HEK293 (cell line): ENCODE results near the gene BCL6.

Experiments
- CTCF ChIA-PET: fragments of 350-600 bp; formaldehyde crosslinking; extraction: SDS; loops from one replicate; lab custom pipeline; 2021; ENCODE audit warnings: antibody characterized with exemption; lab: Yijun Ruan, JAX
- POLR2A ChIA-PET: fragments of 300-600 bp; formaldehyde crosslinking; extraction: SDS; loops from one replicate; lab custom pipeline; 2020; ENCODE audit warnings: antibody characterized with exemption, inconsistent platforms; lab: Yijun Ruan, JAX
- H3K27ac ChIP-seq: fragments of 200-500 bp; sonication (Bioruptor generic); 2 replicates; pipeline ENCODE4 v1.5.1; 2014; ENCODE audit warnings: low read depth, low read length, control low read depth, inconsistent platforms; ENCODE audit errors: extremely low read depth
- H3K36me3 ChIP-seq, 2 experiments: fragments of 200-500 bp in 1 of 2; sonication (Bioruptor generic) in 1 of 2; 1 replicate in 1 of 2; 2 replicates in 1 of 2; pipeline ENCODE4 v1.5.1; 2014 to 2017; ENCODE audit warnings: inconsistent platforms in 2 of 2, low read length in 2 of 2; ENCODE audit not compliant: control insufficient read depth in 2 of 2, insufficient read depth in 1 of 2
- H3K4me1 ChIP-seq: fragments of 200-500 bp; sonication (Bioruptor generic); 2 replicates; pipeline ENCODE4 v1.5.1; 2014; ENCODE audit warnings: mild to moderate bottlenecking, low read length, inconsistent platforms; ENCODE audit not compliant: control insufficient read depth, insufficient read depth
- H3K4me3 ChIP-seq: 2 replicates; pipeline ENCODE4 v1.5.1; 2011; ENCODE audit warnings: low read depth, mild to moderate bottlenecking, control low read depth, low read length, moderate library complexity
- H3K9me3 ChIP-seq: fragments of 200-500 bp; sonication (Bioruptor generic); 2 replicates; pipeline ENCODE4 v1.5.1; 2014; ENCODE audit warnings: low read depth, low read length, inconsistent platforms; ENCODE audit not compliant: control insufficient read depth, insufficient read depth
- RBAK ChIP-seq: fragments of 450-650 bp; formaldehyde crosslinking; IDR thresholded peaks from 2 replicates; pipeline ENCODE4 v1.5.1; 2016; ENCODE audit warnings: missing biosample characterization, missing genetic modification characterization
- REPIN1 ChIP-seq: fragments of 450-650 bp; formaldehyde crosslinking; IDR thresholded peaks from 2 replicates; pipeline ENCODE4 v1.5.1; 2017; ENCODE audit warnings: missing biosample characterization, missing genetic modification characterization, low read depth
- ZNF10 ChIP-seq: fragments of 450-650 bp; formaldehyde crosslinking; IDR thresholded peaks from 2 replicates; pipeline ENCODE4 v1.5.1; 2017; ENCODE audit warnings: missing biosample characterization, missing genetic modification characterization
- ZNF114 ChIP-seq: fragments of 450-650 bp; formaldehyde crosslinking; IDR thresholded peaks from 2 replicates; pipeline ENCODE4 v1.5.0; 2017; ENCODE audit warnings: missing biosample characterization, missing genetic modification characterization
- ZNF146 ChIP-seq: fragments of 450-650 bp; formaldehyde crosslinking; IDR thresholded peaks from 2 replicates; pipeline ENCODE4 v1.5.1; 2016; ENCODE audit warnings: missing biosample characterization, missing genetic modification characterization
- ZNF2 ChIP-seq: fragments of 450-650 bp; formaldehyde crosslinking; IDR thresholded peaks from 2 replicates; pipeline ENCODE4 v1.5.1; 2016; ENCODE audit warnings: missing biosample characterization, missing genetic modification characterization
- ZNF530 ChIP-seq: fragments of 450-650 bp; formaldehyde crosslinking; IDR thresholded peaks from 2 replicates; pipeline ENCODE4 v1.5.1; 2016; ENCODE audit warnings: low read depth, missing biosample characterization, missing genetic modification characterization
- ZNF585B ChIP-seq: fragments of 450-650 bp; formaldehyde crosslinking; IDR thresholded peaks from 2 replicates; pipeline ENCODE4 v1.5.1; 2016; ENCODE audit warnings: missing biosample characterization, missing genetic modification characterization
- ZNF791 ChIP-seq: fragments of 450-650 bp; formaldehyde crosslinking; IDR thresholded peaks from 2 replicates; pipeline ENCODE4 v1.5.1; 2016; ENCODE audit warnings: missing biosample characterization, missing genetic modification characterization
- ZNF843 ChIP-seq: fragments of 450-650 bp; formaldehyde crosslinking; IDR thresholded peaks from 2 replicates; pipeline ENCODE4 v1.5.1; 2016; ENCODE audit warnings: missing biosample characterization, missing genetic modification characterization
- ZSCAN16 ChIP-seq: fragments of 450-650 bp; formaldehyde crosslinking; IDR thresholded peaks from 2 replicates; pipeline ENCODE4 v1.5.1; 2016; ENCODE audit warnings: missing biosample characterization, missing genetic modification characterization
- TF ChIP-seq, protein P1 (sequence below): fragments of 450-650 bp; formaldehyde crosslinking; IDR thresholded peaks from 2 replicates; pipeline ENCODE4 v1.5.1; 2016; ENCODE audit warnings: missing biosample characterization, missing genetic modification characterization
- TF ChIP-seq, protein P2 (sequence below): fragments of 450-650 bp; formaldehyde crosslinking; IDR thresholded peaks from 2 replicates; pipeline ENCODE4 v1.5.1; 2016; ENCODE audit warnings: missing biosample characterization, missing genetic modification characterization
- TF ChIP-seq, protein P3 (sequence below): fragments of 450-650 bp; formaldehyde crosslinking; IDR thresholded peaks from 2 replicates; pipeline ENCODE4 v1.5.1; 2016; ENCODE audit warnings: missing biosample characterization, missing genetic modification characterization
- TF ChIP-seq, protein P4 (sequence below): fragments of 450-650 bp; formaldehyde crosslinking; IDR thresholded peaks from 2 replicates; pipeline ENCODE4 v1.5.0; 2017; ENCODE audit warnings: missing biosample characterization, missing genetic modification characterization, borderline replicate concordance
- TF ChIP-seq, protein P5 (sequence below): fragments of 450-650 bp; formaldehyde crosslinking; IDR thresholded peaks from 2 replicates; pipeline ENCODE4 v1.5.1; 2017; ENCODE audit warnings: missing biosample characterization, missing genetic modification characterization
- TF ChIP-seq, protein P6 (sequence below): fragments of 450-650 bp; formaldehyde crosslinking; IDR thresholded peaks from 2 replicates; pipeline ENCODE4 v1.5.1; 2016; ENCODE audit warnings: missing biosample characterization, missing genetic modification characterization

Gene BCL6

DNA sequence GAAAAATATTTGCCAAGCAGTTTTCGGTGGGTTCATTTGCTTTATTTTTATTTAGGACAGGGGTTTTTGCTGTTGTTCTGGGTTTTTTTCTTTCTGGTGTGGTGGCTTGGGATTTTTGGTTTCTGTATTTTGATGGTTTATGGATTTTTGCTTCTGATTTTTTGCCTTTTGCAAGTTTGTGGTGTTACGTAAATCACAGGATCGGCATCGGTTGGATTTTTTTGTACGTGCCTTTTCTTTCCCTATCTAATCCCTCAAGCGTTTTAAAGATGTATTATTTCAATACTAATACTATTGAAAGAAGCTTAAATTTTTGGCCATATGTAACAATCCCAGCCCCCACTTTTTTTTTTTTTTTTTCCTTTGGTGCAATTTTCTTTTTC, 782 bp upstream of the BCL6 start:
- no peaks in the 10 kb centered on the region for H3K4me1 ChIP-seq
- TF ChIP-seq, protein P1, sequence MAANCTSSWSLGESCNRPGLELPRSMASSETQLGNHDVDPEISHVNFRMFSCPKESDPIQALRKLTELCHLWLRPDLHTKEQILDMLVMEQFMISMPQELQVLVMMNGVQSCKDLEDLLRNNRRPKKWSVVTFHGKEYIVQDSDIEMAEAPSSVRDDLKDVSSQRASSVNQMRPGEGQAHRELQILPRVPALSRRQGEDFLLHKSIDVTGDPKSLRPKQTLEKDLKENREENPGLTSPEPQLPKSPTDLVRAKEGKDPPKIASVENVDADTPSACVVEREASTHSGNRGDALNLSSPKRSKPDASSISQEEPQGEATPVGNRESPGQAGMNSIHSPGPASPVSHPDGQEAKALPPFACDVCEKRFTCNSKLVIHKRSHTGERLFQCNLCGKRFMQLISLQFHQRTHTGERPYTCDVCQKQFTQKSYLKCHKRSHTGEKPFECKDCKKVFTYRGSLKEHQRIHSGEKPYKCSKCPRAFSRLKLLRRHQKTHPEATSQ (tag by site-specific recombination), result no peak
- TF ChIP-seq, protein P2, sequence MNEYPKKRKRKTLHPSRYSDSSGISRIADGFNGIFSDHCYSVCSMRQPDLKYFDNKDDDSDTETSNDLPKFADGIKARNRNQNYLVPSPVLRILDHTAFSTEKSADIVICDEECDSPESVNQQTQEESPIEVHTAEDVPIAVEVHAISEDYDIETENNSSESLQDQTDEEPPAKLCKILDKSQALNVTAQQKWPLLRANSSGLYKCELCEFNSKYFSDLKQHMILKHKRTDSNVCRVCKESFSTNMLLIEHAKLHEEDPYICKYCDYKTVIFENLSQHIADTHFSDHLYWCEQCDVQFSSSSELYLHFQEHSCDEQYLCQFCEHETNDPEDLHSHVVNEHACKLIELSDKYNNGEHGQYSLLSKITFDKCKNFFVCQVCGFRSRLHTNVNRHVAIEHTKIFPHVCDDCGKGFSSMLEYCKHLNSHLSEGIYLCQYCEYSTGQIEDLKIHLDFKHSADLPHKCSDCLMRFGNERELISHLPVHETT, result no peak
- TF ChIP-seq ZSCAN16 (tag by site-specific recombination), result no peak
- no peak for TF ChIP-seq ZNF2 (tag by site-specific recombination)
- TF ChIP-seq ZNF146 (tag by site-specific recombination), result peak; percentile 47; the same call in 1 of the 2 replicates
- no peak for TF ChIP-seq REPIN1 (tag by site-specific recombination)
- TF ChIP-seq, protein P3, sequence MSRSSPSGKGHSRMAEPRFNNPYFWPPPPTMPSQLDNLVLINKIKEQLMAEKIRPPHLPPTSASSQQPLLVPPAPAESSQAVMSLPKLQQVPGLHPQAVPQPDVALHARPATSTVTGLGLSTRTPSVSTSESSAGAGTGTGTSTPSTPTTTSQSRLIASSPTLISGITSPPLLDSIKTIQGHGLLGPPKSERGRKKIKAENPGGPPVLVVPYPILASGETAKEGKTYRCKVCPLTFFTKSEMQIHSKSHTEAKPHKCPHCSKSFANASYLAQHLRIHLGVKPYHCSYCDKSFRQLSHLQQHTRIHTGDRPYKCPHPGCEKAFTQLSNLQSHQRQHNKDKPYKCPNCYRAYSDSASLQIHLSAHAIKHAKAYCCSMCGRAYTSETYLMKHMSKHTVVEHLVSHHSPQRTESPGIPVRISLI (tag by site-specific recombination), result peak; percentile 44; the same call in 1 of the 2 replicates
- TF ChIP-seq, protein P4, sequence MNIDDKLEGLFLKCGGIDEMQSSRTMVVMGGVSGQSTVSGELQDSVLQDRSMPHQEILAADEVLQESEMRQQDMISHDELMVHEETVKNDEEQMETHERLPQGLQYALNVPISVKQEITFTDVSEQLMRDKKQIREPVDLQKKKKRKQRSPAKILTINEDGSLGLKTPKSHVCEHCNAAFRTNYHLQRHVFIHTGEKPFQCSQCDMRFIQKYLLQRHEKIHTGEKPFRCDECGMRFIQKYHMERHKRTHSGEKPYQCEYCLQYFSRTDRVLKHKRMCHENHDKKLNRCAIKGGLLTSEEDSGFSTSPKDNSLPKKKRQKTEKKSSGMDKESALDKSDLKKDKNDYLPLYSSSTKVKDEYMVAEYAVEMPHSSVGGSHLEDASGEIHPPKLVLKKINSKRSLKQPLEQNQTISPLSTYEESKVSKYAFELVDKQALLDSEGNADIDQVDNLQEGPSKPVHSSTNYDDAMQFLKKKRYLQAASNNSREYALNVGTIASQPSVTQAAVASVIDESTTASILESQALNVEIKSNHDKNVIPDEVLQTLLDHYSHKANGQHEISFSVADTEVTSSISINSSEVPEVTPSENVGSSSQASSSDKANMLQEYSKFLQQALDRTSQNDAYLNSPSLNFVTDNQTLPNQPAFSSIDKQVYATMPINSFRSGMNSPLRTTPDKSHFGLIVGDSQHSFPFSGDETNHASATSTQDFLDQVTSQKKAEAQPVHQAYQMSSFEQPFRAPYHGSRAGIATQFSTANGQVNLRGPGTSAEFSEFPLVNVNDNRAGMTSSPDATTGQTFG (tag by site-specific recombination), result no peak
- no peak for TF ChIP-seq ZNF843 (tag by site-specific recombination)
- TF ChIP-seq ZNF114 (tag by site-specific recombination), result no peak
- TF ChIP-seq, protein P5, sequence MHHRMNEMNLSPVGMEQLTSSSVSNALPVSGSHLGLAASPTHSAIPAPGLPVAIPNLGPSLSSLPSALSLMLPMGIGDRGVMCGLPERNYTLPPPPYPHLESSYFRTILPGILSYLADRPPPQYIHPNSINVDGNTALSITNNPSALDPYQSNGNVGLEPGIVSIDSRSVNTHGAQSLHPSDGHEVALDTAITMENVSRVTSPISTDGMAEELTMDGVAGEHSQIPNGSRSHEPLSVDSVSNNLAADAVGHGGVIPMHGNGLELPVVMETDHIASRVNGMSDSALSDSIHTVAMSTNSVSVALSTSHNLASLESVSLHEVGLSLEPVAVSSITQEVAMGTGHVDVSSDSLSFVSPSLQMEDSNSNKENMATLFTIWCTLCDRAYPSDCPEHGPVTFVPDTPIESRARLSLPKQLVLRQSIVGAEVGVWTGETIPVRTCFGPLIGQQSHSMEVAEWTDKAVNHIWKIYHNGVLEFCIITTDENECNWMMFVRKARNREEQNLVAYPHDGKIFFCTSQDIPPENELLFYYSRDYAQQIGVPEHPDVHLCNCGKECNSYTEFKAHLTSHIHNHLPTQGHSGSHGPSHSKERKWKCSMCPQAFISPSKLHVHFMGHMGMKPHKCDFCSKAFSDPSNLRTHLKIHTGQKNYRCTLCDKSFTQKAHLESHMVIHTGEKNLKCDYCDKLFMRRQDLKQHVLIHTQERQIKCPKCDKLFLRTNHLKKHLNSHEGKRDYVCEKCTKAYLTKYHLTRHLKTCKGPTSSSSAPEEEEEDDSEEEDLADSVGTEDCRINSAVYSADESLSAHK (tag by site-specific recombination), result no peak
- TF ChIP-seq ZNF585B (tag by site-specific recombination), result no peak
- TF ChIP-seq ZNF10, result no peak
- no peak overlapping the region for H3K4me3 ChIP-seq
- H3K36me3 ChIP-seq, result no peaks in the 10 kb centered on the region
- ChIA-PET CTCF (interaction anchor here (0.6 to 1.5 kb wide), 6 partner anchors 431 to 1298 kb away, joined by 3 to 5 read pairs (median 3); no protein-coding TSS in a partner anchor), POLR2A (interaction anchor here (0.6 to 1.6 kb wide), 7 partner anchors 201 to 1208 kb away, joined by 3 to 15 read pairs (median 4); partner anchors contain the start of genes DNAJB11 and LPP)
- no peak overlapping the region for H3K27ac ChIP-seq
- H3K9me3 ChIP-seq, result no peaks in the 10 kb centered on the region

DNA sequence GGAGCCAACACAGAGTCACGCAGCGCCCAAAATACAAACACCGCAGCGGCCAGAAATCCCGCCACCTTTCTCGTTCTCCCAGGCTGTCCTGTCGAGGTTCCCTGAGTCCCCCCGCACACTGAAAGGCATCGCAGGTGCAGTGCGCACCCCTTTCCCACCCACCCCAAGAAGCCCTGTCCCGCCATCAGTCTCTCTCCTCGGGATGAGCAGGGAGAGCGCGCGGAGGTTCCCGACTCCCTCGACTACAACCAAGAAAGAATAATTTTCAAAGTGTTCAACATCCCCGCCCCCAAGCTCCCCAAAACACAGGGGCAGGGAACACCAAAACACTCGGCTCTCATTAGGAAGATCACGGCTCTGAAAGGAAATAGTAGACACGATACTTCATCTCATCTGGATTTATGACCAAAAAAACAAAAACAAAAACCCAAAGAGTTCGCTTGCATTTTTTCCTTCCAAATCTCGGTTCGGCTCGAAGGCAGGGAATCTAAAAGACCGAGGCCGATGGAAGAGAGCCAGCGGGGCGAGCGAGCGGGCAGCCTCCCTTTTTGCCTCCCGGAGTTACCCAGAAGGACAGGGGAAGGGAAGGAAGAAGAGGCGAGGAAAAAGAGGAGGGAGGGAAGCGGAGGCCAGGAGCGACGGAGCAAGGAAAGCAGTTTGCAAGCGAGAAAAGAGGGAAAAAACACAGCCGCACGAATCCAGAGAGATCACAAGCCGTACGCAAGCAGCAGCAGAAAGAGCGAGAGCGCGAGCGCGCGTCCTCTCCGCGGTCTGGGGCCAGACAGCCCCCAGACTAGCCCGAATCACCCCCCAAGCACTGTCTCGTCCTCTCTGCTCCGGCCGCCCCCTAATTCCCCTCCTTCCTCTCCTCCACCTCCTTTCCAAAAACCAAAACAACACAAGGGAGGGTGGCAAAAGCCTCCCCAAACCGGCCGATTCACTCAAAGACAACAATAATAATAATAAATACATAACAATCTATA, 808 bp downstream of the BCL6 start:
- H3K27ac ChIP-seq, result peak overlapping the region; percentile 97; the same call in 1 of the 2 replicates
- ChIA-PET CTCF (interaction anchor here (0.6 to 0.9 kb wide), 5 partner anchors 166 to 981 kb away, joined by 3 to 5 read pairs (median 3); no protein-coding TSS in a partner anchor), POLR2A (interaction anchor here (0.6 to 1.6 kb wide), 4 partner anchors 551 to 1210 kb away, joined by 3 to 15 read pairs (median 8); no protein-coding TSS in a partner anchor)
- H3K4me3 ChIP-seq, result peak overlapping the region; percentile 84
- H3K9me3 ChIP-seq, result no peaks in the 10 kb centered on the region
- no peaks in the 10 kb centered on the region for H3K4me1 ChIP-seq
- H3K36me3 ChIP-seq, result no peaks in the 10 kb centered on the region
- TF ChIP-seq RBAK (tag by site-specific recombination) (no peak), ZNF791 (no peak), ZNF530 (tag by site-specific recombination) (no peak)
- TF ChIP-seq, protein P6, sequence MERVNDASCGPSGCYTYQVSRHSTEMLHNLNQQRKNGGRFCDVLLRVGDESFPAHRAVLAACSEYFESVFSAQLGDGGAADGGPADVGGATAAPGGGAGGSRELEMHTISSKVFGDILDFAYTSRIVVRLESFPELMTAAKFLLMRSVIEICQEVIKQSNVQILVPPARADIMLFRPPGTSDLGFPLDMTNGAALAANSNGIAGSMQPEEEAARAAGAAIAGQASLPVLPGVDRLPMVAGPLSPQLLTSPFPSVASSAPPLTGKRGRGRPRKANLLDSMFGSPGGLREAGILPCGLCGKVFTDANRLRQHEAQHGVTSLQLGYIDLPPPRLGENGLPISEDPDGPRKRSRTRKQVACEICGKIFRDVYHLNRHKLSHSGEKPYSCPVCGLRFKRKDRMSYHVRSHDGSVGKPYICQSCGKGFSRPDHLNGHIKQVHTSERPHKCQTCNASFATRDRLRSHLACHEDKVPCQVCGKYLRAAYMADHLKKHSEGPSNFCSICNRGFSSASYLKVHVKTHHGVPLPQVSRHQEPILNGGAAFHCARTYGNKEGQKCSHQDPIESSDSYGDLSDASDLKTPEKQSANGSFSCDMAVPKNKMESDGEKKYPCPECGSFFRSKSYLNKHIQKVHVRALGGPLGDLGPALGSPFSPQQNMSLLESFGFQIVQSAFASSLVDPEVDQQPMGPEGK (tag by site-specific recombination), result peak; percentile 90
- TF ChIP-seq, protein P1 (tag by site-specific recombination), result no peak
